Measurements from ENCODE around the gene FLNB. TPM values are rescaled to one million over a fixed set of nuclear protein-coding genes. Genes with fewer than 3 reads are reported as not detected.
A peak's percentile ranks its signal among the peaks of the same experiment; 100 is the strongest.

Gene FLNB
- total RNA-seq, 1 donor from 2014 or later: 521 TPM

GRCh38 chr3:58099865-58100264 lies 91.6 kb downstream of the FLNB start:
- FAIRE-seq (no peak), DNase-seq (ENCODE audit: low read depth) (no peak)
- Mint-ChIP-seq H3K4me3 (ENCODE audit: unreplicated experiment) (no peak overlapping the region), H3K4me1 (ENCODE audit: low read depth, unreplicated experiment) (peaks cover 33% of the 10 kb centered on the region), H3K9me3 (ENCODE audit: unreplicated experiment) (no peaks in the 10 kb centered on the region), H3K27ac (ENCODE audit: unreplicated experiment) (no peak overlapping the region), H3K36me3 (ENCODE audit: low read depth, unreplicated experiment) (peaks cover 29% of the 10 kb centered on the region), H3K27me3 (ENCODE audit: low read depth, unreplicated experiment) (no peaks in the 10 kb centered on the region)
- no peaks in the 10 kb centered on the region for H3K4me1 ChIP-seq (ENCODE audit: insufficient read depth, low read length)
- H3K4me3 ChIP-seq (ENCODE audit: insufficient read depth, low read depth, low read length): no peak overlapping the region
- H3K4me2 ChIP-seq (ENCODE audit: low read length): no peak overlapping the region
- H3K36me3 ChIP-seq (ENCODE audit: insufficient read depth, low read length): peaks cover 74% of the 10 kb centered on the region
- H2AFZ ChIP-seq (ENCODE audit: low read depth, low read length): no peak overlapping the region
- peaks cover 44% of the 10 kb centered on the region for H4K20me1 ChIP-seq (ENCODE audit: insufficient read depth, low read length)
- peaks cover 13% of the 10 kb centered on the region for H3K79me2 ChIP-seq (ENCODE audit: insufficient read depth, low read length)
- no peak overlapping the region for H3K27ac ChIP-seq (ENCODE audit: low read depth, low read length)
- H3K9ac ChIP-seq (ENCODE audit: low read length): no peak overlapping the region
- TF ChIP-seq CTCF (IDR thresholded peaks at IDR 0.05; ENCODE audit: insufficient read depth, low read depth, low read length) (no peak), EZH2 (IDR thresholded peaks at IDR 0.05; ENCODE audit: insufficient read depth, low read length) (no peak)
- H3K27me3 ChIP-seq (ENCODE audit: insufficient read depth, low read length): no peaks in the 10 kb centered on the region
- H3K9me3 ChIP-seq (ENCODE audit: insufficient read depth, low read depth, low read length): no peaks in the 10 kb centered on the region

- no peak overlapping the region for H3K4me3 ChIP-seq (ENCODE audit: insufficient read depth, low read depth, low read length)
- H3K4me1 Mint-ChIP-seq (ENCODE audit: low read depth, unreplicated experiment): peaks cover 31% of the 10 kb centered on the region
- TF ChIP-seq EZH2 (IDR thresholded peaks at IDR 0.05; ENCODE audit: insufficient read depth, low read length) (no peak), CTCF (IDR thresholded peaks at IDR 0.05; ENCODE audit: insufficient read depth, low read depth, low read length) (no peak)
- H4K20me1 ChIP-seq (ENCODE audit: insufficient read depth, low read length): peaks cover 47% of the 10 kb centered on the region
- peaks cover 78% of the 10 kb centered on the region for H3K36me3 ChIP-seq (ENCODE audit: insufficient read depth, low read length)
- H3K9me3 Mint-ChIP-seq (ENCODE audit: unreplicated experiment): no peaks in the 10 kb centered on the region
- no peaks in the 10 kb centered on the region for H3K9me3 ChIP-seq (ENCODE audit: insufficient read depth, low read depth, low read length)
- H3K27me3 ChIP-seq (ENCODE audit: insufficient read depth, low read length): no peaks in the 10 kb centered on the region
- no peak overlapping the region for H3K9ac ChIP-seq (ENCODE audit: low read length)
- H3K27ac Mint-ChIP-seq (ENCODE audit: unreplicated experiment): peak overlapping the region; percentile 53
- no peak overlapping the region for H3K4me3 Mint-ChIP-seq (ENCODE audit: unreplicated experiment)
- H3K4me2 ChIP-seq (ENCODE audit: low read length): no peak overlapping the region
- DNase-seq (ENCODE audit: low read depth) (no peak), FAIRE-seq (no peak)
- peaks cover 9% of the 10 kb centered on the region for H3K79me2 ChIP-seq (ENCODE audit: insufficient read depth, low read length)
- no peaks in the 10 kb centered on the region for H3K27me3 Mint-ChIP-seq (ENCODE audit: low read depth, unreplicated experiment)
- H3K27ac ChIP-seq (ENCODE audit: low read depth, low read length): no peak overlapping the region
- no peak overlapping the region for H2AFZ ChIP-seq (ENCODE audit: low read depth, low read length)
- peaks cover 31% of the 10 kb centered on the region for H3K36me3 Mint-ChIP-seq (ENCODE audit: low read depth, unreplicated experiment)
- H3K4me1 ChIP-seq (ENCODE audit: insufficient read depth, low read length): no peaks in the 10 kb centered on the region
Observed at GRCh38 chr3:58101499-58102389, 93.5 kb downstream of the FLNB start.

GRCh38 chr3:58102390-58102750 lies 94.1 kb downstream of the FLNB start:
- Histone ChIP-seq H3K27me3 (ENCODE audit: insufficient read depth, low read length) (no peaks in the 10 kb centered on the region), H3K4me2 (ENCODE audit: low read length) (no peak overlapping the region), H3K79me2 (ENCODE audit: insufficient read depth, low read length) (peaks cover 5% of the 10 kb centered on the region), H3K36me3 (ENCODE audit: insufficient read depth, low read length) (peaks cover 76% of the 10 kb centered on the region), H3K9me3 (ENCODE audit: insufficient read depth, low read depth, low read length) (no peaks in the 10 kb centered on the region), H3K4me1 (ENCODE audit: insufficient read depth, low read length) (no peaks in the 10 kb centered on the region), H2AFZ (ENCODE audit: low read depth, low read length) (no peak overlapping the region), H3K4me3 (ENCODE audit: insufficient read depth, low read depth, low read length) (no peak overlapping the region), H3K9ac (ENCODE audit: low read length) (no peak overlapping the region), H4K20me1 (ENCODE audit: insufficient read depth, low read length) (peaks cover 50% of the 10 kb centered on the region), H3K27ac (ENCODE audit: low read depth, low read length) (no peak overlapping the region)
- Mint-ChIP-seq H3K36me3 (ENCODE audit: low read depth, unreplicated experiment) (peaks cover 30% of the 10 kb centered on the region), H3K9me3 (ENCODE audit: unreplicated experiment) (no peaks in the 10 kb centered on the region), H3K4me3 (ENCODE audit: unreplicated experiment) (peak overlapping the region; percentile 40), H3K27ac (ENCODE audit: unreplicated experiment) (no peak overlapping the region), H3K4me1 (ENCODE audit: low read depth, unreplicated experiment) (peaks cover 30% of the 10 kb centered on the region), H3K27me3 (ENCODE audit: low read depth, unreplicated experiment) (no peaks in the 10 kb centered on the region)
- FAIRE-seq: no peak
- TF ChIP-seq EZH2 (IDR thresholded peaks at IDR 0.05; ENCODE audit: insufficient read depth, low read length): no peak
- no peak for TF ChIP-seq CTCF (IDR thresholded peaks at IDR 0.05; ENCODE audit: insufficient read depth, low read depth, low read length)
- peak; percentile 22 for DNase-seq (ENCODE audit: low read depth)
